PC-3 (cell line): Measurements from ENCODE around the gene ACTG2.

Source experiments
- CTCF ChIP-seq: fragments of 300-600 bp; sonication (generic); conservative IDR thresholded peaks from 2 replicates; pipeline ENCODE4 v1.5.1; 2017; ENCODE audit warnings: antibody characterized with exemption, low read depth, mild to moderate bottlenecking, low read length
- EZH2 ChIP-seq: fragments of 300-600 bp; sonication (generic); IDR thresholded peaks from one replicate; pipeline ENCODE4 v1.6.1; 2017; ENCODE audit warnings: antibody characterized with exemption, mild to moderate bottlenecking, low read length; ENCODE audit not compliant: unreplicated experiment

GRCh38 chr2:73927344-73927743 lies 34.5 kb downstream of the ACTG2 start:
- TF ChIP-seq EZH2, result no peak
- no peak for TF ChIP-seq CTCF
